Right lobe of liver (tissue), 6 donors: ENCODE results near the gene FOXP2. TPM values are rescaled to one million over a fixed set of nuclear protein-coding genes. Genes with fewer than 3 reads are reported as not detected.
"Not testable (repeated sequence)": the region's sequence is repeated elsewhere in the genome, so short reads cannot be mapped to it uniquely, and the experiment has no call there.

Experiments used
- ATAC-seq, 4 donors: fragments of 200-7000 bp; cut with Tn5 transposase; one replicate each; pipeline ENCODE4 v1.9.1; 2020; ENCODE audit warnings: mild to moderate bottlenecking in 4 of 4, moderate library complexity in 4 of 4
- DNase-seq, 3 donors: peaks; one replicate each; pipeline ENCODE4 v3.0.0-alpha.2; 2020
- H3K27ac ChIP-seq, 3 donors: fragments of 200-600 bp; one replicate each; pipeline ENCODE4 v1.8.0; 2022
- H3K27me3 ChIP-seq, 2 donors: fragments of 200-600 bp; one replicate each; pipeline ENCODE4 v1.8.0; 2022
- H3K36me3 ChIP-seq, 4 donors: fragments of 200-600 bp; sonication (generic) in 1 of 4; one replicate each; pipeline versions ENCODE4 v1.5.1 to v1.8.0; 2017 to 2022; ENCODE audit warnings: control low read depth in 1 of 4
- H3K4me1 ChIP-seq, 4 donors: fragments of 200-600 bp; sonication (generic) in 1 of 4; one replicate each; pipeline versions ENCODE4 v1.5.1 to v1.8.0; 2017 to 2022; ENCODE audit warnings: control low read depth in 1 of 4
- H3K4me3 ChIP-seq, 3 donors: fragments of 200-600 bp; one replicate each; pipeline ENCODE4 v1.8.0; 2022
- H3K9me3 ChIP-seq, 4 donors: fragments of 200-600 bp; sonication (generic) in 1 of 4; one replicate each; pipeline versions ENCODE4 v1.5.1 to v1.8.0; 2017 to 2022; ENCODE audit warnings: control low read depth in 1 of 4
- CTCF ChIP-seq, 4 donors: fragments of 200-600 bp in 3 of 4; fragments of 450-650 bp in 1 of 4; IDR thresholded peaks; one replicate each; pipeline versions ENCODE4 v1.5.1 to v1.8.0; 2016 to 2022; ENCODE audit warnings: antibody characterized with exemption in 4 of 4, mild to moderate bottlenecking in 2 of 4
- POLR2A ChIP-seq: fragments of 450-650 bp; IDR thresholded peaks from one replicate; pipeline ENCODE4 v1.6.1; 2017; ENCODE audit warnings: antibody characterized with exemption, mild to moderate bottlenecking
- WGBS: methylation state at CpG from one replicate; pipeline ENCODE4 v1.1.6; 2018; ENCODE audit warnings: low coverage, low lambda C conversion rate; ENCODE audit not compliant: insufficient coverage; ENCODE audit errors: missing lambda C conversion rate; 5-methylcytosine and 5-hydroxymethylcytosine counted together
- intact Hi-C, 2 donors: fragments of 100-400 bp; cut with DNase I; formaldehyde crosslinking; loops; one replicate each; pipeline versions ENCODE4 v1.11.2 to v1.14.1; 2022
- total RNA-seq, 6 experiments: library from RNA; depleted of rRNA in 2 of 6; stranded (reverse); fragments of >200 nt in 2 of 6; fragmentation: NEBNext Ultra II Directional in 3 of 6; extraction: Animal tissue kit (Norgen Biotek cat#: 25700) in 3 of 6; gene quantifications; one replicate each; pipeline versions ENCODE4 v1.1.0 to v1.2.4, GENCODE V29; 2016 to 2023
- donor health status: DM: no; HTN: yes; CAD: no.
- donor health status: DM: no; HTN: no; CAD: no.
- donor health status: DM: no; HTN: no; CAD: no.
- donor health status: DM: no; HTN: yes; CAD: no.
- donor health status: DM: no; HTN: yes; CAD: no.

Gene FOXP2
- total RNA-seq, 6 experiments from 2014 or later = 2.9 to 8.3 (median 4.4) TPM

- Histone ChIP-seq H3K9me3 (no peaks in the 10 kb centered on the region), H3K4me3 (no peak overlapping the region), H3K36me3 (no peaks in the 10 kb centered on the region), H3K27me3 (no peaks in the 10 kb centered on the region), H3K27ac (no peak overlapping the region), H3K4me1 (no peaks in the 10 kb centered on the region)
- no peak for TF ChIP-seq POLR2A
- no peak for TF ChIP-seq CTCF (IDR thresholded peaks at IDR 0.05)
- ATAC-seq (no peak), DNase-seq (no peak)
- intact Hi-C loops = no loop called here
- WGBS = 76% methylated on average over 5 of the region's 5 CpGs
Measured at GRCh38 chr7:114372619-114373018, 42.0 kb upstream of the FOXP2 start.

GRCh38 chr7:114375907-114376306, 38.7 kb upstream of the FOXP2 start:
- Histone ChIP-seq H3K27ac (no peak overlapping the region), H3K4me1 (no peaks in the 10 kb centered on the region), H3K36me3 (no peaks in the 10 kb centered on the region), H3K9me3 (no peaks in the 10 kb centered on the region), H3K27me3 (no peaks in the 10 kb centered on the region), H3K4me3 (no peak overlapping the region)
- TF ChIP-seq CTCF (IDR thresholded peaks at IDR 0.05) (no peak), POLR2A (no peak)
- intact Hi-C loops = no loop called here
- no peak for ATAC-seq
- DNase-seq = no peak

- intact Hi-C loops, ATAC-seq: not testable (repeated sequence)
- WGBS = 70% methylated on average over 2 of the region's 7 CpGs
Measured at GRCh38 chr7:114383946-114384345, 30.7 kb upstream of the FOXP2 start.

GRCh38 chr7:114384346-114384745, 30.3 kb upstream of the FOXP2 start:
- DNase-seq, H3K36me3 ChIP-seq, ATAC-seq, H3K27me3 ChIP-seq, intact Hi-C loops, H3K27ac ChIP-seq, H3K4me3 ChIP-seq, H3K4me1 ChIP-seq, H3K9me3 ChIP-seq: not testable (repeated sequence)
- 93% methylated on average over 3 of the region's 3 CpGs for WGBS

More at GRCh38 chr7:114383946-114384345, 30.7 kb upstream of the FOXP2 start:
- not testable (repeated sequence) for H3K27ac ChIP-seq, H3K36me3 ChIP-seq, DNase-seq, H3K27me3 ChIP-seq, H3K9me3 ChIP-seq, H3K4me3 ChIP-seq, H3K4me1 ChIP-seq

- Histone ChIP-seq H3K36me3 (no peaks in the 10 kb centered on the region), H3K4me1 (no peaks in the 10 kb centered on the region), H3K27ac (no peak overlapping the region), H3K27me3 (no peaks in the 10 kb centered on the region), H3K9me3 (no peaks in the 10 kb centered on the region), H3K4me3 (no peak overlapping the region)
- ATAC-seq (no peak), DNase-seq (no peak)
- TF ChIP-seq POLR2A (no peak), CTCF (IDR thresholded peaks at IDR 0.05) (no peak)
- intact Hi-C loops = no loop called here
Measured at GRCh38 chr7:114388021-114388420, 26.6 kb upstream of the FOXP2 start.

GRCh38 chr7:114392686-114393085, 21.9 kb upstream of the FOXP2 start:
- ATAC-seq (no peak), DNase-seq (no peak)
- H3K4me1 ChIP-seq = no peaks in the 10 kb centered on the region
- TF ChIP-seq POLR2A (no peak), CTCF (IDR thresholded peaks at IDR 0.05) (no peak)
- intact Hi-C loops = no loop called here
- WGBS = 92% methylated on average over 2 of the region's 2 CpGs
- no peaks in the 10 kb centered on the region for H3K36me3 ChIP-seq
- H3K27ac ChIP-seq = no peak overlapping the region
- no peaks in the 10 kb centered on the region for H3K9me3 ChIP-seq
- no peak overlapping the region for H3K4me3 ChIP-seq
- no peaks in the 10 kb centered on the region for H3K27me3 ChIP-seq
